HAP-1 (cell line): ENCODE data around the gene PALM.

ENCODE experiments used
- DNase-seq, 2 experiments: peaks; one replicate each; pipeline ENCODE4 v3.0.0-alpha.2; 2016 to 2020; ENCODE audit warnings: low spot score in 2 of 2
- H3K27me3 ChIP-seq: fragments of 250-450 bp; sonication (Bioruptor Pico); 2 replicates; pipeline ENCODE4 v1.5.1; 2020; ENCODE audit warnings: low read depth, mild to moderate bottlenecking, moderate library complexity
- H3K36me3 ChIP-seq: fragments of 250-450 bp; sonication (Bioruptor Pico); replicated peaks from 2 replicates; pipeline ENCODE4 v1.5.1; 2020; ENCODE audit warnings: mild to moderate bottlenecking
- H3K4me1 ChIP-seq: fragments of 250-450 bp; sonication (Bioruptor Pico); 2 replicates; pipeline ENCODE4 v1.5.1; 2020; ENCODE audit warnings: mild to moderate bottlenecking
- H3K4me3 ChIP-seq: fragments of 250-450 bp; sonication (Bioruptor Pico); 2 replicates; pipeline ENCODE4 v1.5.1; 2020; ENCODE audit warnings: mild to moderate bottlenecking, moderate library complexity
- H3K9me3 ChIP-seq: fragments of 250-450 bp; sonication (Bioruptor Pico); 2 replicates; pipeline ENCODE4 v1.5.1; 2020; ENCODE audit warnings: mild to moderate bottlenecking, moderate library complexity
- in situ Hi-C: fragments of 300-500 bp; cut with MboI; formaldehyde crosslinking; loops from 3 replicates; pipeline ENCODE4 v1.14.3; 2020; ENCODE audit warnings: low sequenced_read_pairs, inconsistent platforms, mixed read lengths

Gene PALM

GRCh38 chr19:768424-768823 lies 59.7 kb downstream of the PALM start:
- H3K4me1 ChIP-seq = peaks cover 3% of the 10 kb centered on the region
- H3K4me3 ChIP-seq = no peak overlapping the region
- no peak for DNase-seq
- in situ Hi-C loops = no loop called here
- no peaks in the 10 kb centered on the region for H3K9me3 ChIP-seq
- no peaks in the 10 kb centered on the region for H3K27me3 ChIP-seq
- no peaks in the 10 kb centered on the region for H3K36me3 ChIP-seq

- DNase-seq = no peak
- no peaks in the 10 kb centered on the region for H3K36me3 ChIP-seq
- H3K4me1 ChIP-seq = peaks cover 3% of the 10 kb centered on the region
- no peaks in the 10 kb centered on the region for H3K27me3 ChIP-seq
- in situ Hi-C loops = loop anchor here (10.0 kb wide), 1 partner anchor 215 kb away; the partner anchor contains the start of gene WDR18
- H3K9me3 ChIP-seq = no peaks in the 10 kb centered on the region
- no peak overlapping the region for H3K4me3 ChIP-seq
Observed at GRCh38 chr19:769616-770015, 60.9 kb downstream of the PALM start.

- no peaks in the 10 kb centered on the region for H3K9me3 ChIP-seq
- H3K27me3 ChIP-seq = no peaks in the 10 kb centered on the region
- no peaks in the 10 kb centered on the region for H3K36me3 ChIP-seq
- H3K4me1 ChIP-seq = peaks cover 3% of the 10 kb centered on the region
- no peak overlapping the region for H3K4me3 ChIP-seq
- in situ Hi-C loops = loop anchor here (10.0 kb wide), 1 partner anchor 213 kb away; the partner anchor contains the start of gene WDR18
- peak; percentile 33 to 80 for DNase-seq
Observed at GRCh38 chr19:771332-771785, 62.6 kb downstream of the PALM start.

GRCh38 chr19:772063-772462 lies 63.3 kb downstream of the PALM start:
- no peak overlapping the region for H3K4me3 ChIP-seq
- H3K36me3 ChIP-seq = no peaks in the 10 kb centered on the region
- no peaks in the 10 kb centered on the region for H3K27me3 ChIP-seq
- DNase-seq = no peak
- H3K4me1 ChIP-seq = peaks cover 3% of the 10 kb centered on the region
- in situ Hi-C loops = loop anchor here (10.0 kb wide), 1 partner anchor 213 kb away; the partner anchor contains the start of gene WDR18
- H3K9me3 ChIP-seq = no peaks in the 10 kb centered on the region

- no peak overlapping the region for H3K4me3 ChIP-seq
- in situ Hi-C loops = loop anchor here (10.0 kb wide), 1 partner anchor 212 kb away; the partner anchor contains the start of gene WDR18
- H3K27me3 ChIP-seq = no peaks in the 10 kb centered on the region
- DNase-seq = no peak
- peaks cover 3% of the 10 kb centered on the region for H3K4me1 ChIP-seq
- H3K36me3 ChIP-seq = no peaks in the 10 kb centered on the region
- H3K9me3 ChIP-seq = no peaks in the 10 kb centered on the region
Observed at GRCh38 chr19:772730-773436, 64.1 kb downstream of the PALM start.

GRCh38 chr19:776549-776948 lies 67.8 kb downstream of the PALM start:
- Histone ChIP-seq H3K27me3 (no peaks in the 10 kb centered on the region), H3K36me3 (no peaks in the 10 kb centered on the region; the same call in 1 of the 2 replicates), H3K9me3 (no peaks in the 10 kb centered on the region), H3K4me1 (peaks cover 4% of the 10 kb centered on the region), H3K4me3 (no peak overlapping the region)
- in situ Hi-C loops = loop anchor here (10.0 kb wide), 1 partner anchor 208 kb away; the partner anchor contains the start of gene WDR18
- no peak for DNase-seq

- no peaks in the 10 kb centered on the region for H3K27me3 ChIP-seq
- H3K36me3 ChIP-seq = no peaks in the 10 kb centered on the region; the same call in 1 of the 2 replicates
- in situ Hi-C loops = loop anchor here (10.0 kb wide), 1 partner anchor 206 kb away; the partner anchor contains the start of gene WDR18
- H3K4me1 ChIP-seq = peaks cover 22% of the 10 kb centered on the region
- no peaks in the 10 kb centered on the region for H3K9me3 ChIP-seq
- no peak overlapping the region for H3K4me3 ChIP-seq
- peak in 1 of 2 experiments; percentile 53 for DNase-seq
Observed at GRCh38 chr19:778910-779653, 70.3 kb downstream of the PALM start.

GRCh38 chr19:780935-781334 lies 72.2 kb downstream of the PALM start:
- H3K9me3 ChIP-seq = no peaks in the 10 kb centered on the region
- DNase-seq = no peak
- H3K4me1 ChIP-seq = peaks cover 22% of the 10 kb centered on the region
- in situ Hi-C loops = no loop called here
- H3K4me3 ChIP-seq = no peak overlapping the region
- H3K27me3 ChIP-seq = no peaks in the 10 kb centered on the region
- peaks cover 3% of the 10 kb centered on the region; the same call in 1 of the 2 replicates for H3K36me3 ChIP-seq

GRCh38 chr19:781800-782184 lies 73.1 kb downstream of the PALM start:
- H3K27me3 ChIP-seq = no peaks in the 10 kb centered on the region
- no peak for DNase-seq
- in situ Hi-C loops = no loop called here
- no peaks in the 10 kb centered on the region for H3K9me3 ChIP-seq
- H3K36me3 ChIP-seq = peaks cover 3% of the 10 kb centered on the region; the same call in 1 of the 2 replicates
- H3K4me3 ChIP-seq = peak overlapping the region; percentile 34
- peaks cover 22% of the 10 kb centered on the region for H3K4me1 ChIP-seq

- Histone ChIP-seq H3K36me3 (peaks cover 3% of the 10 kb centered on the region; the same call in 1 of the 2 replicates), H3K9me3 (no peaks in the 10 kb centered on the region), H3K4me3 (peak overlapping the region; percentile 34), H3K27me3 (no peaks in the 10 kb centered on the region), H3K4me1 (peaks cover 22% of the 10 kb centered on the region)
- DNase-seq = peak; percentile 86 to 96
- in situ Hi-C loops = no loop called here
Observed at GRCh38 chr19:782185-782877, 73.6 kb downstream of the PALM start.

GRCh38 chr19:782878-783668 lies 74.3 kb downstream of the PALM start:
- Histone ChIP-seq H3K27me3 (no peaks in the 10 kb centered on the region), H3K9me3 (no peaks in the 10 kb centered on the region), H3K4me1 (peaks cover 22% of the 10 kb centered on the region), H3K36me3 (peaks cover 3% of the 10 kb centered on the region; the same call in 1 of the 2 replicates), H3K4me3 (peak overlapping the region; percentile 34)
- in situ Hi-C loops = no loop called here
- no peak for DNase-seq

- no peak for DNase-seq
- Histone ChIP-seq H3K36me3 (peaks cover 3% of the 10 kb centered on the region; the same call in 1 of the 2 replicates), H3K4me3 (peak overlapping the region; percentile 34; the same call in 1 of the 2 replicates), H3K27me3 (no peaks in the 10 kb centered on the region), H3K4me1 (peaks cover 22% of the 10 kb centered on the region), H3K9me3 (no peaks in the 10 kb centered on the region)
- in situ Hi-C loops = no loop called here
Observed at GRCh38 chr19:784541-784940, 75.8 kb downstream of the PALM start.

- Histone ChIP-seq H3K9me3 (no peaks in the 10 kb centered on the region; the same call in 1 of the 2 replicates), H3K4me1 (peaks cover 9% of the 10 kb centered on the region), H3K27me3 (no peaks in the 10 kb centered on the region), H3K4me3 (no peak overlapping the region), H3K36me3 (0 out of 2 replicates have a peak, but pooled peaks cover 3% of the 10 kb centered on the region)
- DNase-seq = no peak
- in situ Hi-C loops = no loop called here
Observed at GRCh38 chr19:787536-787935, 78.8 kb downstream of the PALM start.
